Hepatocyte (in vitro differentiated cells): ENCODE results near the gene GALT.

Experiments
- EZH2 ChIP-seq: fragments of 200-600 bp; sonication (generic); IDR thresholded peaks from 2 replicates; pipeline ENCODE4 v1.6.1; 2016; ENCODE audit warnings: antibody characterized with exemption, mild to moderate bottlenecking, borderline replicate concordance
- EZH2phosphoT487 ChIP-seq: fragments of 200-600 bp; sonication (generic); IDR thresholded peaks from one replicate; pipeline ENCODE4 v1.6.1; 2018; ENCODE audit warnings: antibody characterized with exemption, mild to moderate bottlenecking, low read depth, moderate library complexity; ENCODE audit not compliant: unreplicated experiment, severe bottlenecking
- TF ChIP-seq, protein P1 (sequence below): fragments of 200-600 bp; sonication (generic); IDR thresholded peaks from 2 replicates; pipeline ENCODE4 v1.5.1; 2016; ENCODE audit warnings: antibody characterized with exemption, mild to moderate bottlenecking; ENCODE audit not compliant: poor library complexity

DNA sequence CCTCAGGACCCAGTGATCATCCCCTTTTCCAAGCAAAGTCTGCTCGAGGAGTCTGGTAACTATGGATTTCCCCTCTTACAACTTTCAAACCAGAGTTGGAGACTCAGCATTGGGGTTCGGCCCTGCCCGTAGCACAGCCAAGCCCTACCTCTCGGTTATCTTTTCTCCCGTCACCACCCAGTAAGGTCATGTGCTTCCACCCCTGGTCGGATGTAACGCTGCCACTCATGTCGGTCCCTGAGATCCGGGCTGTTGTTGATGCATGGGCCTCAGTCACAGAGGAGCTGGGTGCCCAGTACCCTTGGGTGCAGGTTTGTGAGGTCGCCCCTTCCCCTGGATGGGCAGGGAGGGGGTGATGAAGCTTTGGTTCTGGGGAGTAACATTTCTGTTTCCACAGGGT, 1.2 kb downstream of the GALT start:
- TF ChIP-seq EZH2 (no peak), EZH2phosphoT487 (no peak)
- TF ChIP-seq, protein P1, sequence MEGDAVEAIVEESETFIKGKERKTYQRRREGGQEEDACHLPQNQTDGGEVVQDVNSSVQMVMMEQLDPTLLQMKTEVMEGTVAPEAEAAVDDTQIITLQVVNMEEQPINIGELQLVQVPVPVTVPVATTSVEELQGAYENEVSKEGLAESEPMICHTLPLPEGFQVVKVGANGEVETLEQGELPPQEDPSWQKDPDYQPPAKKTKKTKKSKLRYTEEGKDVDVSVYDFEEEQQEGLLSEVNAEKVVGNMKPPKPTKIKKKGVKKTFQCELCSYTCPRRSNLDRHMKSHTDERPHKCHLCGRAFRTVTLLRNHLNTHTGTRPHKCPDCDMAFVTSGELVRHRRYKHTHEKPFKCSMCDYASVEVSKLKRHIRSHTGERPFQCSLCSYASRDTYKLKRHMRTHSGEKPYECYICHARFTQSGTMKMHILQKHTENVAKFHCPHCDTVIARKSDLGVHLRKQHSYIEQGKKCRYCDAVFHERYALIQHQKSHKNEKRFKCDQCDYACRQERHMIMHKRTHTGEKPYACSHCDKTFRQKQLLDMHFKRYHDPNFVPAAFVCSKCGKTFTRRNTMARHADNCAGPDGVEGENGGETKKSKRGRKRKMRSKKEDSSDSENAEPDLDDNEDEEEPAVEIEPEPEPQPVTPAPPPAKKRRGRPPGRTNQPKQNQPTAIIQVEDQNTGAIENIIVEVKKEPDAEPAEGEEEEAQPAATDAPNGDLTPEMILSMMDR = no peak
